HCT116 (cell line): ENCODE results near the gene ARSB. TPM values are rescaled to one million over a fixed set of nuclear protein-coding genes. Genes with fewer than 3 reads are reported as not detected.

ENCODE experiments used
- ATAC-seq: fragments of 200-7000 bp; cut with Tn5 transposase; 2 replicates; pipeline ENCODE4 v1.9.1; 2020; ENCODE audit warnings: mild to moderate bottlenecking, moderate library complexity
- BruUV-seq: library from RNA; stranded (reverse); fragments of 400-500 nt; replicated peaks from 2 replicates; lab custom pipeline; 2021; lab: Mats Ljungman, UMichigan
- CTCF ChIA-PET: fragments of 300-600 bp; sonication (Branson Sonifier 250); formaldehyde crosslinking; loops from one replicate; lab custom pipeline; 2021; ENCODE audit warnings: antibody characterized with exemption; lab: Charles Lee
- POLR2A ChIA-PET: fragments of 300-600, 350-600 bp; sonication (Branson Sonifier 250); formaldehyde crosslinking; loops from one replicate; lab custom pipeline; 2021; ENCODE audit warnings: antibody characterized with exemption; lab: Charles Lee
- RAD21 ChIA-PET, 2 experiments: fragments of 300-600 bp; sonication (Branson Sonifier 250); formaldehyde crosslinking; loops; one replicate each; lab custom pipeline; 2023; ENCODE audit warnings: low total read pairs in 2 of 2; ENCODE audit not compliant: uncharacterized antibody in 2 of 2, unreplicated experiment in 2 of 2, low non-redundant PET in 1 of 2; lab: Charles Lee
- DNase-seq: peaks from one replicate; pipeline ENCODE4 v3.0.0-alpha.2; 2010; ENCODE audit warnings: low read depth, low spot score
- H2AFZ ChIP-seq: fragments of 200-600 bp; shearing (Covaris generic), sonication (generic); 2 replicates; pipeline ENCODE4 v1.6.1; 2017; ENCODE audit warnings: low read depth, mixed run types, mixed read lengths, antibody characterized with exemption, low read length; ENCODE audit not compliant: poor library complexity, severe bottlenecking
- H3K27ac ChIP-seq: 2 replicates; pipeline ENCODE4 v1.5.1; 2012; ENCODE audit warnings: low read depth, low read length
- H3K27me3 ChIP-seq: fragments of 200-600 bp; sonication (generic); 2 replicates; pipeline ENCODE4 v1.6.1; 2016; ENCODE audit warnings: mixed run types, low read length, mixed read lengths; ENCODE audit not compliant: insufficient read depth
- H3K36me3 ChIP-seq, 2 experiments: fragments of 200-500 bp in 1 of 2; fragments of 200-600 bp in 1 of 2; sonication (Bioruptor generic) in 1 of 2; sonication (generic) in 1 of 2; 2 replicates each; pipeline versions ENCODE4 v1.5.1 to v1.6.1; 2014 to 2016; ENCODE audit warnings: low read length in 2 of 2, inconsistent platforms in 1 of 2, mixed read lengths in 1 of 2, mixed run types in 1 of 2; ENCODE audit not compliant: insufficient read depth in 2 of 2, control insufficient read depth in 1 of 2
- H3K4me1 ChIP-seq, 2 experiments: fragments of 200-600 bp in 1 of 2; sonication (generic) in 1 of 2; 2 replicates each; pipeline versions ENCODE4 v1.5.1 to v1.6.1; 2012 to 2017; ENCODE audit warnings: low read length in 2 of 2, inconsistent platforms in 1 of 2, mild to moderate bottlenecking in 1 of 2, mixed read lengths in 1 of 2, mixed run types in 1 of 2, moderate library complexity in 1 of 2; ENCODE audit not compliant: insufficient read depth in 2 of 2, control insufficient read depth in 1 of 2
- H3K4me2 ChIP-seq: fragments of 200-600 bp; sonication (generic); 2 replicates; pipeline ENCODE4 v1.6.1; 2017; ENCODE audit warnings: mixed run types, low read length, mixed read lengths
- H3K4me3 ChIP-seq, 2 experiments: fragments of 200-600 bp in 1 of 2; sonication (generic) in 1 of 2; replicated peaks in 1 of 2; 2 replicates each; pipeline ENCODE4 v1.5.1; 2011 to 2016; ENCODE audit warnings: low read length in 2 of 2, control low read depth in 1 of 2, low read depth in 1 of 2, mild to moderate bottlenecking in 1 of 2, mixed read lengths in 1 of 2, mixed run types in 1 of 2
- H3K79me2 ChIP-seq: fragments of 200-600 bp; sonication (generic); 2 replicates; pipeline ENCODE4 v1.6.1; 2017; ENCODE audit warnings: mild to moderate bottlenecking, mixed run types, low read length, moderate library complexity, mixed read lengths; ENCODE audit not compliant: insufficient read depth
- H3K9ac ChIP-seq: fragments of 200-600 bp; sonication (generic); 2 replicates; pipeline ENCODE4 v1.6.1; 2016; ENCODE audit warnings: low read length, mixed read lengths
- H3K9me2 ChIP-seq: fragments of 200-600 bp; sonication (generic), shearing (Covaris generic); 2 replicates; pipeline ENCODE4 v1.6.1; 2017; ENCODE audit warnings: mixed run types, mild to moderate bottlenecking, moderate library complexity; ENCODE audit not compliant: insufficient read depth
- H3K9me3 ChIP-seq, 2 experiments: fragments of 200-500 bp in 1 of 2; fragments of 200-600 bp in 1 of 2; sonication (Bioruptor generic) in 1 of 2; sonication (generic) in 1 of 2; 2 replicates each; pipeline ENCODE4 v1.6.1; 2014 to 2017; ENCODE audit warnings: low read length in 2 of 2, mixed read lengths in 2 of 2, inconsistent platforms in 1 of 2, low read depth in 1 of 2, mild to moderate bottlenecking in 1 of 2, mixed run types in 1 of 2, moderate library complexity in 1 of 2; ENCODE audit not compliant: control insufficient read depth in 1 of 2, insufficient read depth in 1 of 2
- H4K20me1 ChIP-seq: fragments of 200-600 bp; sonication (generic), shearing (Covaris generic); 2 replicates; pipeline ENCODE4 v1.6.1; 2017; ENCODE audit warnings: mixed run types, mild to moderate bottlenecking, moderate library complexity; ENCODE audit not compliant: insufficient read depth
- CBX3 ChIP-seq: IDR thresholded peaks from 2 replicates; pipeline ENCODE4 v1.6.1; 2012; ENCODE audit warnings: low read depth
- CEBPB ChIP-seq: IDR thresholded peaks from 2 replicates; pipeline ENCODE4 v1.6.1; 2012; ENCODE audit warnings: low read depth
- MAX ChIP-seq: IDR thresholded peaks from 2 replicates; pipeline ENCODE4 v1.6.1; 2012
- REST ChIP-seq: IDR thresholded peaks from 2 replicates; pipeline ENCODE4 v1.6.1; 2012; ENCODE audit warnings: low read depth
- SP1 ChIP-seq: IDR thresholded peaks from 2 replicates; pipeline ENCODE4 v1.6.1; 2012; ENCODE audit warnings: low read depth
- intact Hi-C: fragments of 100-400 bp; cut with micrococcal nuclease; formaldehyde crosslinking; loops from 2 replicates; pipeline ENCODE4 v1.10.0; 2022
- total RNA-seq: library from RNA; stranded (reverse); gene quantifications from one replicate; pipeline ENCODE4 v1.2.1, GENCODE V29; 2021; ENCODE audit not compliant: unreplicated experiment

The ARSB gene
- total RNA-seq, 1 experiment from 2014 or later = 4.8 TPM

GRCh38 chr5:78727786-78728761 is 257.0 kb downstream of the ARSB start:
- Histone ChIP-seq H3K9ac (no peak overlapping the region), H3K36me3 (no peaks in the 10 kb centered on the region), H4K20me1 (no peaks in the 10 kb centered on the region), H2AFZ (no peak overlapping the region), H3K27ac (no peak overlapping the region), H3K79me2 (no peaks in the 10 kb centered on the region), H3K4me3 (no peak overlapping the region), H3K4me1 (peaks cover 8 to 11% of the 10 kb centered on the region in 2 experiments), H3K4me2 (no peak overlapping the region), H3K9me3 (no peaks in the 10 kb centered on the region), H3K9me2 (no peaks in the 10 kb centered on the region), H3K27me3 (no peaks in the 10 kb centered on the region)
- no peak for ATAC-seq
- CTCF ChIA-PET = no interaction called here
- RAD21 ChIA-PET = no interaction called here
- intact Hi-C loops = no loop called here
- POLR2A ChIA-PET = interaction anchor here (0.6 kb wide), 1 partner anchor 9 kb away, joined by 3 read pairs; no protein-coding TSS in a partner anchor
- BruUV-seq = no TSS peak
- no peak for DNase-seq
- TF ChIP-seq CBX3 (no peak), CEBPB (no peak), REST (no peak), SP1 (no peak), MAX (no peak)

Other genes starting within 250 kb of the ARSB start
- gene DMGDH, start 84.4 kb upstream of the ARSB start, total RNA-seq = 2.3 TPM
- gene BHMT2, start 84.5 kb upstream of the ARSB start, total RNA-seq = 0.20 TPM
- 0.44 TPM for gene BHMT, start 126.5 kb upstream of the ARSB start, total RNA-seq